Hepatocyte (in vitro differentiated cells): ENCODE data around the gene BTRC. TPM values are rescaled to one million over a fixed set of nuclear protein-coding genes. Genes with fewer than 3 reads are reported as not detected.
"Not testable (repeated sequence)": the region's sequence is repeated elsewhere in the genome, so short reads cannot be mapped to it uniquely, and the experiment has no call there.

Source experiments
- DNase-seq: peaks from one replicate; pipeline ENCODE4 v3.0.0-alpha.2; 2016; ENCODE audit warnings: low spot score
- H2AFZ ChIP-seq: fragments of 200-600 bp; sonication (generic); 2 replicates; pipeline ENCODE4 v1.6.0; 2016; ENCODE audit warnings: antibody characterized with exemption, mild to moderate bottlenecking
- H3K27ac ChIP-seq: fragments of 200-600 bp; sonication (generic); 2 replicates; pipeline ENCODE4 v1.5.1; 2016; ENCODE audit warnings: mild to moderate bottlenecking
- H3K27me3 ChIP-seq: fragments of 200-600 bp; sonication (generic); 2 replicates; pipeline ENCODE4 v1.6.1; 2016
- H3K36me3 ChIP-seq: fragments of 200-600 bp; sonication (generic); replicated peaks from 2 replicates; pipeline ENCODE4 v1.5.1; 2016; ENCODE audit warnings: low read depth; ENCODE audit not compliant: insufficient read depth
- H3K4me1 ChIP-seq: fragments of 200-600 bp; sonication (generic); 2 replicates; pipeline ENCODE4 v1.5.1; 2016; ENCODE audit warnings: mild to moderate bottlenecking, moderate library complexity; ENCODE audit not compliant: insufficient read depth
- H3K4me2 ChIP-seq: fragments of 200-600 bp; sonication (generic); 2 replicates; pipeline ENCODE4 v1.6.0; 2016
- H3K4me3 ChIP-seq: fragments of 200-600 bp; sonication (generic); 2 replicates; pipeline ENCODE4 v1.5.1; 2016; ENCODE audit warnings: mild to moderate bottlenecking
- H3K79me2 ChIP-seq: fragments of 200-600 bp; sonication (generic); 2 replicates; pipeline ENCODE4 v1.6.0; 2017; ENCODE audit warnings: mild to moderate bottlenecking
- H3K9me2 ChIP-seq: fragments of 200-600 bp; sonication (generic); replicated peaks from 2 replicates; pipeline ENCODE4 v1.6.0; 2017; ENCODE audit warnings: mild to moderate bottlenecking; ENCODE audit not compliant: insufficient read depth
- H3K9me3 ChIP-seq: fragments of 200-600 bp; sonication (generic); 2 replicates; pipeline ENCODE4 v1.5.1; 2016; ENCODE audit warnings: low read depth, mild to moderate bottlenecking
- H4K20me1 ChIP-seq: fragments of 200-600 bp; sonication (generic); 2 replicates; pipeline ENCODE4 v1.6.0; 2016; ENCODE audit warnings: mild to moderate bottlenecking; ENCODE audit not compliant: insufficient read depth, poor library complexity, severe bottlenecking
- EZH2 ChIP-seq: fragments of 200-600 bp; sonication (generic); IDR thresholded peaks from 2 replicates; pipeline ENCODE4 v1.6.1; 2016; ENCODE audit warnings: antibody characterized with exemption, mild to moderate bottlenecking, borderline replicate concordance
- EZH2phosphoT487 ChIP-seq: fragments of 200-600 bp; sonication (generic); IDR thresholded peaks from one replicate; pipeline ENCODE4 v1.6.1; 2018; ENCODE audit warnings: antibody characterized with exemption, mild to moderate bottlenecking, low read depth, moderate library complexity; ENCODE audit not compliant: unreplicated experiment, severe bottlenecking
- WGBS: methylation state at CpG from one replicate; pipeline ENCODE4 v1.1.6; 2016; ENCODE audit warnings: low lambda C conversion rate; ENCODE audit errors: missing lambda C conversion rate; 5-methylcytosine and 5-hydroxymethylcytosine counted together
- polyA plus RNA-seq: library from polyadenylated mRNA; unstranded; fragments of >200 nt; fragmentation: Nextera tagmentation; extraction: Ambion mirVana; gene quantifications from 2 replicates; pipeline ENCODE4 v1.2.1, GENCODE V29; 2016
- total RNA-seq: library from RNA; depleted of rRNA; stranded (reverse); fragments of >200 nt; gene quantifications from 2 replicates; pipeline ENCODE4 v1.2.3, GENCODE V29; 2014
- TF ChIP-seq, protein P1 (sequence below): fragments of 200-600 bp; sonication (generic); IDR thresholded peaks from 2 replicates; pipeline ENCODE4 v1.5.1; 2016; ENCODE audit warnings: antibody characterized with exemption, mild to moderate bottlenecking; ENCODE audit not compliant: poor library complexity

The BTRC gene
- total and polyA plus RNA-seq, 2 experiments from 2014 or later: 14.5 to 24.3 TPM

- no peak overlapping the region for H3K27ac ChIP-seq
- H2AFZ ChIP-seq: no peak overlapping the region
- WGBS: 85% methylated on average over 2 of the region's 2 CpGs
- TF ChIP-seq EZH2phosphoT487 (no peak), EZH2 (no peak)
- TF ChIP-seq, protein P1, sequence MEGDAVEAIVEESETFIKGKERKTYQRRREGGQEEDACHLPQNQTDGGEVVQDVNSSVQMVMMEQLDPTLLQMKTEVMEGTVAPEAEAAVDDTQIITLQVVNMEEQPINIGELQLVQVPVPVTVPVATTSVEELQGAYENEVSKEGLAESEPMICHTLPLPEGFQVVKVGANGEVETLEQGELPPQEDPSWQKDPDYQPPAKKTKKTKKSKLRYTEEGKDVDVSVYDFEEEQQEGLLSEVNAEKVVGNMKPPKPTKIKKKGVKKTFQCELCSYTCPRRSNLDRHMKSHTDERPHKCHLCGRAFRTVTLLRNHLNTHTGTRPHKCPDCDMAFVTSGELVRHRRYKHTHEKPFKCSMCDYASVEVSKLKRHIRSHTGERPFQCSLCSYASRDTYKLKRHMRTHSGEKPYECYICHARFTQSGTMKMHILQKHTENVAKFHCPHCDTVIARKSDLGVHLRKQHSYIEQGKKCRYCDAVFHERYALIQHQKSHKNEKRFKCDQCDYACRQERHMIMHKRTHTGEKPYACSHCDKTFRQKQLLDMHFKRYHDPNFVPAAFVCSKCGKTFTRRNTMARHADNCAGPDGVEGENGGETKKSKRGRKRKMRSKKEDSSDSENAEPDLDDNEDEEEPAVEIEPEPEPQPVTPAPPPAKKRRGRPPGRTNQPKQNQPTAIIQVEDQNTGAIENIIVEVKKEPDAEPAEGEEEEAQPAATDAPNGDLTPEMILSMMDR: no peak
- no peak overlapping the region for H3K4me3 ChIP-seq
- no peak for DNase-seq
- H3K9me3 ChIP-seq: no peaks in the 10 kb centered on the region
- no peaks in the 10 kb centered on the region for H3K36me3 ChIP-seq
- H3K79me2 ChIP-seq: no peaks in the 10 kb centered on the region
- H4K20me1 ChIP-seq: no peaks in the 10 kb centered on the region
- peaks cover 3% of the 10 kb centered on the region for H3K27me3 ChIP-seq
- no peaks in the 10 kb centered on the region for H3K9me2 ChIP-seq
- H3K4me1 ChIP-seq: no peaks in the 10 kb centered on the region
- H3K4me2 ChIP-seq: no peak overlapping the region
These were observed 22.0 kb upstream of the BTRC start for GRCh38 chr10:101331956-101332355.

DNA sequence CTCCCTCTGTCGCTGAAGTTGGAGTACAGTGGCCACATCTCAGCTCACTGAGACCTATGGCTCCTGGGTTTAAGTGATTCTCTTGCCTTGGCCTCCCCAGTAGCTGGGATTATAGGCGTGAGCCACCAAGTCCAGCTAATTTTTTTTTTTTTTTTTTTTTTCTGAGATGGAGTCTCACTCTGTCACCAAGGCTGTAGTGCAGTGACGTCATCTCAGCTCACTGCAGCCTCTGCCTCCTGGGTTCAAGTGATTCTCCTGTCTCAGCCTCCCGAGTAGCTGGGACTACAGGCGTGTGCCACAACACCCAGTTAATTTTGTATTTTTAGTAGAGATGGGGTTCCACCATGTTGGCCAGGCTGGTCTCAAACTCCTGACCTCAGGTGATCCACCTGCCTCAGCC is 19.7 kb upstream of the BTRC start:
- H3K4me2 ChIP-seq, H3K79me2 ChIP-seq, H2AFZ ChIP-seq, H3K9me2 ChIP-seq, H3K9me3 ChIP-seq, H3K4me3 ChIP-seq, H3K4me1 ChIP-seq, DNase-seq, H4K20me1 ChIP-seq, H3K27me3 ChIP-seq, H3K36me3 ChIP-seq, H3K27ac ChIP-seq: not testable (repeated sequence)
- 91% methylated on average over 5 of the region's 5 CpGs for WGBS

GRCh38 chr10:101336382-101336781 is 17.6 kb upstream of the BTRC start:
- no peak overlapping the region for H3K4me2 ChIP-seq
- no peak overlapping the region for H3K27ac ChIP-seq
- no peaks in the 10 kb centered on the region for H3K9me2 ChIP-seq
- H3K4me3 ChIP-seq: no peak overlapping the region
- no peaks in the 10 kb centered on the region for H3K79me2 ChIP-seq
- H3K4me1 ChIP-seq: no peaks in the 10 kb centered on the region
- H3K27me3 ChIP-seq: peaks cover 3% of the 10 kb centered on the region
- TF ChIP-seq EZH2: no peak
- TF ChIP-seq, protein P1: no peak
- no peak for TF ChIP-seq EZH2phosphoT487
- no peak for DNase-seq
- no peaks in the 10 kb centered on the region for H3K9me3 ChIP-seq
- no peaks in the 10 kb centered on the region for H4K20me1 ChIP-seq
- no peak overlapping the region for H2AFZ ChIP-seq
- H3K36me3 ChIP-seq: no peaks in the 10 kb centered on the region

DNA sequence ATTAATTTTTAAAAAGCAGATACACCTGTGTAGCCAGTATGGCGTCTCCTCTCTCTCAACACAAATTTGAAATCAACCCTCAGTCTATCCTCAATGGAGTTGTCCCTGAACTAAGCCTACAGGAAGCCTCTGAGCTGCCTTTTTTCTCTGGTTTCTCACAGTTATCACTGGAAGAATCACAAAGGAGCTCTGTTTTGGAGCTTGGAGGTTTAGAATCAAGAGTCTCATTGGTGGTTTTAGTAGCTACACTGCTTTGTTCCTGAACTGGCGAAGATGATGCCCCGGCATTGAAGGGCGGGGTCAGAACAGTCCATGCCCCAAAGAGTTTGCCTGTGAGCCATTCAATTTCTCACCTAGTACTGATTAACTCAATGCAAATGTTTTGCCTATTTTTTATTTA is 16.1 kb upstream of the BTRC start:
- no peaks in the 10 kb centered on the region for H3K9me2 ChIP-seq
- no peaks in the 10 kb centered on the region for H3K4me1 ChIP-seq
- H2AFZ ChIP-seq: no peak overlapping the region
- TF ChIP-seq, protein P1: no peak
- TF ChIP-seq EZH2 (no peak), EZH2phosphoT487 (no peak)
- no peak overlapping the region for H3K4me2 ChIP-seq
- no peaks in the 10 kb centered on the region for H4K20me1 ChIP-seq
- no peak overlapping the region for H3K27ac ChIP-seq
- H3K36me3 ChIP-seq: no peaks in the 10 kb centered on the region
- H3K79me2 ChIP-seq: no peaks in the 10 kb centered on the region
- H3K4me3 ChIP-seq: no peak overlapping the region
- no peaks in the 10 kb centered on the region for H3K9me3 ChIP-seq
- 94% methylated on average over 4 of the region's 4 CpGs for WGBS
- no peak for DNase-seq
- no peaks in the 10 kb centered on the region for H3K27me3 ChIP-seq
